WTC11 (cell line): Measurements from ENCODE around the gene MORN1. TPM values are rescaled to one million over a fixed set of nuclear protein-coding genes. Genes with fewer than 3 reads are reported as not detected.

Experiments
- ATAC-seq: fragments of 200-7000 bp; cut with Tn5 transposase; 2 replicates; pipeline ENCODE4 v1.10.0; 2021; ENCODE audit warnings: mild to moderate bottlenecking, moderate library complexity
- CTCF ChIA-PET: fragments of 300-600 bp; sonication (Branson Sonifier 250); formaldehyde crosslinking; loops from one replicate; lab custom pipeline; 2021; ENCODE audit warnings: antibody characterized with exemption; lab: Charles Lee
- POLR2A ChIA-PET: fragments of 350-600 bp; sonication (Branson Sonifier 250); formaldehyde crosslinking; loops from one replicate; lab custom pipeline; 2021; ENCODE audit warnings: antibody characterized with exemption; lab: Charles Lee
- DNase-seq: peaks from one replicate; pipeline ENCODE4 v3.0.0; 2021; ENCODE audit warnings: low spot score
- H3K27ac Mint-ChIP-seq: 2 replicates; pipeline ENCODE4 v1.8.0; 2021; ENCODE audit warnings: mixed read lengths
- H3K27me3 Mint-ChIP-seq: 2 replicates; pipeline ENCODE4 v1.8.0; 2021; ENCODE audit warnings: low read depth, mild to moderate bottlenecking, moderate library complexity, mixed read lengths
- H3K36me3 Mint-ChIP-seq: 2 replicates; pipeline ENCODE4 v1.8.0; 2021; ENCODE audit warnings: mixed read lengths
- H3K4me1 Mint-ChIP-seq: 2 replicates; pipeline ENCODE4 v1.8.0; 2022; ENCODE audit warnings: mixed read lengths
- H3K4me3 Mint-ChIP-seq: 2 replicates; pipeline ENCODE4 v1.8.0; 2021; ENCODE audit warnings: mild to moderate bottlenecking, moderate library complexity, mixed read lengths
- H3K9me3 Mint-ChIP-seq: 2 replicates; pipeline ENCODE4 v1.8.0; 2021; ENCODE audit warnings: mixed read lengths
- AR ChIP-seq: fragments of 250-450 bp; sonication (Bioruptor Pico); IDR thresholded peaks from 2 replicates; pipeline ENCODE4 v1.9.0; 2021; ENCODE audit warnings: mild to moderate bottlenecking
- ATF6 ChIP-seq: sonication (generic); formaldehyde crosslinking; IDR thresholded peaks from 2 replicates; pipeline ENCODE4 v1.8.1; 2023; ENCODE audit warnings: mild to moderate bottlenecking, missing genetic modification reagents
- CREB1 ChIP-seq: sonication (generic); formaldehyde crosslinking; IDR thresholded peaks from 2 replicates; pipeline ENCODE4 v1.8.0; 2023; ENCODE audit warnings: mild to moderate bottlenecking, missing genetic modification reagents
- CTCF ChIP-seq: fragments of 200-600 bp; IDR thresholded peaks from 2 replicates; pipeline ENCODE4 v1.8.0; 2022; ENCODE audit warnings: antibody characterized with exemption
- FOXP4 ChIP-seq: sonication (generic); formaldehyde crosslinking; IDR thresholded peaks from 2 replicates; pipeline ENCODE4 v1.8.0; 2022; ENCODE audit warnings: mild to moderate bottlenecking, missing genetic modification reagents
- GABPB1 ChIP-seq: sonication (generic); formaldehyde crosslinking; IDR thresholded peaks from 2 replicates; pipeline ENCODE4 v1.8.1; 2023; ENCODE audit warnings: mild to moderate bottlenecking, missing genetic modification reagents
- NFATC4 ChIP-seq: fragments of 250-450 bp; sonication (Bioruptor Pico); IDR thresholded peaks from 2 replicates; pipeline ENCODE4 v1.9.0; 2021; ENCODE audit warnings: mild to moderate bottlenecking
- NFYB ChIP-seq: sonication (generic); formaldehyde crosslinking; conservative IDR thresholded peaks from 2 replicates; pipeline ENCODE4 v1.8.0; 2022; ENCODE audit warnings: low read depth, missing genetic modification reagents
- RELA ChIP-seq: sonication (generic); formaldehyde crosslinking; IDR thresholded peaks from 2 replicates; pipeline ENCODE4 v1.8.1; 2022; ENCODE audit warnings: missing genetic modification reagents, mild to moderate bottlenecking, borderline replicate concordance
- TEAD4 ChIP-seq: sonication (generic); formaldehyde crosslinking; IDR thresholded peaks from 2 replicates; pipeline ENCODE4 v1.8.0; 2022; ENCODE audit warnings: mild to moderate bottlenecking, missing genetic modification reagents
- ZNF121 ChIP-seq: sonication (generic); formaldehyde crosslinking; IDR thresholded peaks from 2 replicates; pipeline ENCODE4 v1.8.0; 2023; ENCODE audit warnings: missing genetic modification reagents
- ZNF425 ChIP-seq: fragments of 250-450 bp; sonication (Bioruptor Pico); conservative IDR thresholded peaks from 2 replicates; pipeline ENCODE4 v1.9.0; 2021; ENCODE audit warnings: mild to moderate bottlenecking
- ZSCAN18 ChIP-seq: fragments of 250-450 bp; sonication (Bioruptor Pico); IDR thresholded peaks from 2 replicates; pipeline ENCODE4 v2.1.2; 2022; ENCODE audit warnings: mild to moderate bottlenecking, moderate library complexity
- total RNA-seq: library from RNA; stranded (reverse); gene quantifications from 3 replicates; pipeline ENCODE4 v1.2.3, GENCODE V29; 2021

The MORN1 gene
- total RNA-seq, 1 experiment from 2014 or later, result 14.5 TPM

GRCh38 chr1:2426540-2426939 lies 35.2 kb upstream of the MORN1 start (continued):
- TF ChIP-seq ZNF425 (CRISPR knock-in tag) (no peak), GABPB1 (CRISPR knock-in tag) (no peak), TEAD4 (CRISPR knock-in tag) (no peak), NFYB (CRISPR knock-in tag) (no peak)

GRCh38 chr1:2425892-2426291 lies 34.5 kb upstream of the MORN1 start:
- H3K36me3 Mint-ChIP-seq, result no peaks in the 10 kb centered on the region
- H3K27ac Mint-ChIP-seq, result no peak overlapping the region
- DNase-seq, result no peak
- no peak for ATAC-seq
- CTCF ChIA-PET, result interaction anchor here (0.5 to 1.0 kb wide), 4 partner anchors 11 to 517 kb away, joined by 3 to 4 read pairs (median 3); no protein-coding TSS in a partner anchor
- POLR2A ChIA-PET, result interaction anchor here (0.7 kb wide), 1 partner anchor 1196 kb away, joined by 3 read pairs; no protein-coding TSS in a partner anchor
- TF ChIP-seq RELA (CRISPR knock-in tag) (no peak), NFATC4 (CRISPR knock-in tag) (no peak), AR (CRISPR knock-in tag) (no peak), ZSCAN18 (CRISPR knock-in tag) (no peak), ATF6 (CRISPR knock-in tag) (no peak), FOXP4 (CRISPR knock-in tag) (no peak), CTCF (no peak), CREB1 (CRISPR knock-in tag) (no peak), ZNF121 (CRISPR knock-in tag) (no peak)
- H3K9me3 Mint-ChIP-seq, result peaks cover 26% of the 10 kb centered on the region
- H3K27me3 Mint-ChIP-seq, result peaks cover 26% of the 10 kb centered on the region
- no peak overlapping the region for H3K4me3 Mint-ChIP-seq
- H3K4me1 Mint-ChIP-seq, result no peaks in the 10 kb centered on the region
